H1 (cell line): ENCODE results near the gene OXER1. TPM values are rescaled to one million over a fixed set of nuclear protein-coding genes. Genes with fewer than 3 reads are reported as not detected.
"Not testable (repeated sequence)": the region's sequence is repeated elsewhere in the genome, so short reads cannot be mapped to it uniquely, and the experiment has no call there.

Experiments used
- CTCF ChIA-PET: fragments of 300-600 bp; sonication (Branson Sonifier 250); formaldehyde crosslinking; loops from one replicate; lab custom pipeline; 2021; ENCODE audit not compliant: partially characterized antibody; lab: Charles Lee
- POLR2A ChIA-PET: fragments of 300-600 bp; sonication (Branson Sonifier 250); formaldehyde crosslinking; loops from one replicate; lab custom pipeline; 2021; ENCODE audit warnings: inconsistent platforms; ENCODE audit not compliant: partially characterized antibody; lab: Charles Lee
- DNase-seq, 2 experiments: peaks; one replicate each; pipeline versions ENCODE4 v3.0.0 to v3.0.0-alpha.2; 2010 to 2022; ENCODE audit warnings: low spot score in 2 of 2, low read depth in 1 of 2, mixed read lengths in 1 of 2
- FAIRE-seq: peaks from 2 replicates; lab custom pipeline; 2011; peaks lifted over from hg19 to GRCh38; lab: Jason Lieb, UNC
- H2AFZ ChIP-seq: 2 replicates; pipeline ENCODE4 v1.8.1; 2012; ENCODE audit warnings: low read length, inconsistent platforms
- H2AK5ac ChIP-seq: 2 replicates; pipeline ENCODE4 v1.6.1; 2013; ENCODE audit warnings: low read depth, low read length
- H2BK120ac ChIP-seq: replicated peaks from 2 replicates; pipeline ENCODE3; 2013; ENCODE audit warnings: low read depth, low read length, inconsistent platforms
- H2BK12ac ChIP-seq: 2 replicates; pipeline ENCODE4 v1.6.1; 2013; ENCODE audit warnings: low read depth, low read length
- H2BK15ac ChIP-seq: 2 replicates; pipeline ENCODE4 v1.6.1; 2013; ENCODE audit warnings: low read length
- H2BK20ac ChIP-seq: 2 replicates; pipeline ENCODE4 v1.6.1; 2013; ENCODE audit warnings: low read length
- H2BK5ac ChIP-seq: 2 replicates; pipeline ENCODE4 v1.6.1; 2013; ENCODE audit warnings: low read depth, low read length
- H3K14ac ChIP-seq: 2 replicates; pipeline ENCODE4 v1.6.1; 2013; ENCODE audit warnings: inconsistent platforms; ENCODE audit not compliant: insufficient read length
- H3K18ac ChIP-seq: 2 replicates; pipeline ENCODE4 v1.6.1; 2013; ENCODE audit warnings: low read length; ENCODE audit errors: extremely low read depth
- H3K23ac ChIP-seq: 2 replicates; pipeline ENCODE4 v1.6.1; 2013; ENCODE audit warnings: inconsistent platforms; ENCODE audit not compliant: insufficient read length
- H3K23me2 ChIP-seq: 2 replicates; pipeline ENCODE4 v1.6.1; 2013; ENCODE audit warnings: low read depth, low read length
- H3K27ac ChIP-seq: 2 replicates; pipeline ENCODE4 v1.6.1; 2011; ENCODE audit warnings: low read depth, low read length, inconsistent platforms
- H3K27me3 ChIP-seq, 4 experiments: replicated peaks in 1 of 4; 1 replicate in 1 of 4; 2 replicates in 3 of 4; pipeline versions ENCODE4 v1.6.1 to v1.8.1; 2011 to 2013; ENCODE audit warnings: low read length in 3 of 4, mild to moderate bottlenecking in 3 of 4, inconsistent platforms in 2 of 4, mixed read lengths in 2 of 4, moderate library complexity in 1 of 4; ENCODE audit not compliant: control insufficient read depth in 3 of 4, insufficient read depth in 3 of 4; ENCODE audit errors: extremely low read depth in 1 of 4
- H3K36me3 ChIP-seq, 4 experiments: 2 replicates each; pipeline versions ENCODE4 v1.6.1 to v1.8.1; 2011 to 2013; ENCODE audit warnings: mild to moderate bottlenecking in 4 of 4, low read length in 3 of 4, moderate library complexity in 2 of 4, control low read depth in 1 of 4, inconsistent platforms in 1 of 4; ENCODE audit not compliant: insufficient read depth in 4 of 4, control insufficient read depth in 2 of 4
- H3K4ac ChIP-seq: replicated peaks from 2 replicates; pipeline ENCODE3; 2013; ENCODE audit warnings: low read length, low read depth, mixed read lengths, inconsistent platforms; ENCODE audit not compliant: insufficient read length
- H3K4me1 ChIP-seq, 4 experiments: replicated peaks in 1 of 4; 1 replicate in 1 of 4; 2 replicates in 3 of 4; pipeline versions ENCODE4 v1.6.1 to v1.8.1; 2011 to 2013; ENCODE audit warnings: low read length in 3 of 4, inconsistent platforms in 2 of 4, mixed read lengths in 1 of 4; ENCODE audit not compliant: insufficient read depth in 4 of 4, control insufficient read depth in 3 of 4
- H3K4me2 ChIP-seq, 2 experiments: 2 replicates each; pipeline versions ENCODE4 v1.6.1 to v1.8.1; 2011 to 2013; ENCODE audit warnings: low read depth in 2 of 2, low read length in 2 of 2, control low read depth in 1 of 2, inconsistent platforms in 1 of 2, mild to moderate bottlenecking in 1 of 2; ENCODE audit not compliant: insufficient read depth in 1 of 2
- H3K4me3 ChIP-seq, 4 experiments: fragments of 200-600, 300-600 bp in 1 of 4; sonication (generic), shearing (Covaris generic), sonication (Bioruptor Twin) in 1 of 4; 2 replicates each; pipeline versions ENCODE4 v1.5.1 to v1.8.1; 2011 to 2016; ENCODE audit warnings: low read length in 4 of 4, low read depth in 3 of 4, control low read depth in 2 of 4, inconsistent platforms in 2 of 4, mild to moderate bottlenecking in 2 of 4, mixed read lengths in 1 of 4, moderate library complexity in 1 of 4; ENCODE audit not compliant: insufficient read depth in 2 of 4; ENCODE audit errors: extremely low read depth in 1 of 4
- H3K56ac ChIP-seq: replicated peaks from 2 replicates; pipeline ENCODE3; 2013; ENCODE audit warnings: low read depth, mild to moderate bottlenecking, mixed read lengths, low read length, inconsistent platforms; ENCODE audit not compliant: insufficient read length
- H3K79me1 ChIP-seq: 2 replicates; pipeline ENCODE4 v1.6.1; 2013; ENCODE audit warnings: low read depth, low read length, control low read depth
- H3K79me2 ChIP-seq, 2 experiments: 2 replicates each; pipeline versions ENCODE4 v1.6.1 to v1.8.1; 2012 to 2013; ENCODE audit warnings: low read length in 2 of 2, mild to moderate bottlenecking in 2 of 2, inconsistent platforms in 1 of 2; ENCODE audit not compliant: insufficient read depth in 2 of 2, control insufficient read depth in 1 of 2
- H3K9ac ChIP-seq, 4 experiments: replicated peaks in 1 of 4; 1 replicate in 1 of 4; 2 replicates in 3 of 4; pipeline versions ENCODE4 v1.6.1 to v1.8.1; 2011 to 2013; ENCODE audit warnings: low read depth in 3 of 4, low read length in 3 of 4, control low read depth in 2 of 4, mild to moderate bottlenecking in 2 of 4, moderate library complexity in 2 of 4, inconsistent platforms in 1 of 4; ENCODE audit errors: extremely low read depth in 1 of 4
- H3K9me3 ChIP-seq, 2 experiments: 2 replicates each; pipeline versions ENCODE4 v1.6.1 to v1.8.1; 2012 to 2013; ENCODE audit warnings: mild to moderate bottlenecking in 2 of 2, moderate library complexity in 2 of 2, control low read depth in 1 of 2, inconsistent platforms in 1 of 2, low read depth in 1 of 2, low read length in 1 of 2, mixed read lengths in 1 of 2; ENCODE audit not compliant: insufficient read depth in 2 of 2
- H4K20me1 ChIP-seq, 2 experiments: replicated peaks in 1 of 2; 2 replicates each; pipeline versions ENCODE3 to v1.8.1; 2011 to 2013; ENCODE audit warnings: inconsistent platforms in 2 of 2, low read length in 2 of 2, mild to moderate bottlenecking in 1 of 2; ENCODE audit not compliant: insufficient read depth in 2 of 2, control insufficient read depth in 1 of 2
- H4K5ac ChIP-seq: 2 replicates; pipeline ENCODE4 v1.6.1; 2013; ENCODE audit warnings: low read length, low read depth, mixed read lengths, inconsistent platforms; ENCODE audit not compliant: insufficient read length
- H4K8ac ChIP-seq: 2 replicates; pipeline ENCODE4 v1.8.0; 2013; ENCODE audit warnings: mild to moderate bottlenecking, moderate library complexity, low read length, inconsistent platforms; ENCODE audit not compliant: insufficient read depth; ENCODE audit errors: extremely low read depth
- H4K91ac ChIP-seq: replicated peaks from 2 replicates; pipeline ENCODE3; 2013; ENCODE audit warnings: low read length, mixed read lengths, inconsistent platforms; ENCODE audit not compliant: insufficient read length
- WGBS, 2 experiments: shearing (Covaris generic) in 1 of 2; methylation state at CpG; one replicate each; pipeline versions ENCODE4 v1.1.6 to v1.1.7; 2013 to 2015; ENCODE audit warnings: low lambda C conversion rate in 2 of 2, mixed read lengths in 2 of 2, inconsistent platforms in 1 of 2, low coverage in 1 of 2, missing lambda C conversion rate in 1 of 2; ENCODE audit not compliant: insufficient replicate concordance in 2 of 2, insufficient coverage in 1 of 2, insufficient read length in 1 of 2; ENCODE audit errors: extremely low coverage in 1 of 2, missing lambda C conversion rate in 1 of 2; 5-methylcytosine and 5-hydroxymethylcytosine counted together
- polyA plus RNA-seq, 7 experiments: library from polyadenylated mRNA; depleted of rRNA in 3 of 7; stranded (reverse) in 5 of 7; unstranded in 2 of 7; fragments of >200 nt in 5 of 7; fragments of 200-250 nt in 2 of 7; gene quantifications; 1 replicate in 5 of 7; 2 replicates in 1 of 7; 4 replicates in 1 of 7; pipeline versions ENCODE4 v1.2.1 to v1.2.3, GENCODE V29; 2011 to 2013; ENCODE audit warnings: missing spikeins in 2 of 7, mixed read lengths in 2 of 7
- total RNA-seq: library from RNA; stranded (reverse); fragmentation: NEBNext Ultra II Directional; extraction: Animal tissue kit (Norgen Biotek cat#: 25700); gene quantifications from 2 replicates; pipeline ENCODE4 v1.2.1, GENCODE V29; 2021

OXER1 gene
- total and polyA plus RNA-seq, 2 of the 8 experiments (the other 6 are each of a cell fraction or from before 2014, with no cell fraction given): 1.2 to 2.9 TPM

DNA sequence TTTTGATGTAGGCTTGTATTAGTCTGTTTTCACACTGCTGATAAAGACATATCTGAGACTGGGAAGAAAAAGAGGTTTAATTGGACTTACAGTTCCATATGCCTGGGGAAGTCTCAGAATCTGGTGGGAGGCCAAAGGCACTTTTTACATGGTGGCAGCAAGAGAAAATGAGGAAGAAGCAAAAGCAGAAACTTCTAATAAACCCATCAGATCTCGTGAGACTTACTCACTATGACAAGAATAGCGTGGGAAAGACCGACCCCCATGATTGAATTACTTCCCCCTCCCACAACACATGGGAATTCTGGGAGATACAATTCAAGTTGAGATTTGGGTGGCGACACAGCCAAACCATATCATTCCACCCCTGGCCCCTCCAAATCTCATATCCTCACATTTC lies 32.6 kb downstream of the OXER1 start:
- H2BK20ac ChIP-seq, H2AFZ ChIP-seq, H4K5ac ChIP-seq, H3K4ac ChIP-seq, H3K79me1 ChIP-seq, CTCF ChIA-PET, H3K4me2 ChIP-seq, H3K23me2 ChIP-seq, H3K27me3 ChIP-seq, H3K14ac ChIP-seq, FAIRE-seq, H3K18ac ChIP-seq, H3K36me3 ChIP-seq, H4K91ac ChIP-seq, H4K8ac ChIP-seq, H4K20me1 ChIP-seq, H2BK15ac ChIP-seq, H3K4me3 ChIP-seq, H3K9ac ChIP-seq, H2BK12ac ChIP-seq, H3K9me3 ChIP-seq, H3K4me1 ChIP-seq, POLR2A ChIA-PET, DNase-seq, H2BK5ac ChIP-seq, H2AK5ac ChIP-seq, H3K23ac ChIP-seq, H3K27ac ChIP-seq, H2BK120ac ChIP-seq, H3K56ac ChIP-seq, H3K79me2 ChIP-seq: not testable (repeated sequence)
- WGBS, 2 experiments: 96% methylated on average over 4 of the region's 4 CpGs; no CpG with 5 or more reads in 1 of the 2 experiments
